Liver (tissue), 9 donors: Measurements from ENCODE around the gene POU2AF3. TPM values are rescaled to one million over a fixed set of nuclear protein-coding genes. Genes with fewer than 3 reads are reported as not detected.

Experiments
- DNase-seq: peaks from one replicate; pipeline ENCODE4 v3.0.0-alpha.2; 2017; ENCODE audit warnings: low spot score
- H3K27ac ChIP-seq, 2 donors: one replicate each; pipeline ENCODE4 v1.7.0; 2013; ENCODE audit warnings: inconsistent platforms in 2 of 2, low read length in 2 of 2, control low read depth in 1 of 2, low read depth in 1 of 2, mild to moderate bottlenecking in 1 of 2
- H3K27me3 ChIP-seq, 4 donors: one replicate each; pipeline versions ENCODE4 v1.6.1 to v1.7.0; 2013; ENCODE audit warnings: low read length in 3 of 4, inconsistent platforms in 1 of 4, mild to moderate bottlenecking in 1 of 4, moderate library complexity in 1 of 4; ENCODE audit not compliant: control insufficient read depth in 4 of 4, insufficient read depth in 4 of 4
- H3K36me3 ChIP-seq, 4 donors: one replicate each; pipeline versions ENCODE4 v1.6.1 to v1.7.0; 2013; ENCODE audit warnings: low read length in 3 of 4, mild to moderate bottlenecking in 3 of 4, low read depth in 1 of 4, moderate library complexity in 1 of 4; ENCODE audit not compliant: control insufficient read depth in 4 of 4, insufficient read depth in 3 of 4
- H3K4me1 ChIP-seq, 4 donors: one replicate each; pipeline versions ENCODE4 v1.6.1 to v1.7.0; 2013; ENCODE audit warnings: low read length in 3 of 4, mild to moderate bottlenecking in 3 of 4, moderate library complexity in 1 of 4; ENCODE audit not compliant: control insufficient read depth in 4 of 4, insufficient read depth in 4 of 4
- H3K4me3 ChIP-seq, 3 donors: one replicate each; pipeline versions ENCODE4 v1.6.1 to v1.7.0; 2013; ENCODE audit warnings: low read length in 3 of 3, control low read depth in 1 of 3, low read depth in 1 of 3, mild to moderate bottlenecking in 1 of 3
- H3K9ac ChIP-seq, 2 donors: one replicate each; pipeline ENCODE4 v1.7.0; 2013; ENCODE audit warnings: low read length in 2 of 2, mild to moderate bottlenecking in 2 of 2, moderate library complexity in 2 of 2, control low read depth in 1 of 2, low read depth in 1 of 2
- H3K9me3 ChIP-seq, 4 donors: one replicate each; pipeline versions ENCODE4 v1.6.1 to v1.7.0; 2013; ENCODE audit warnings: low read length in 3 of 4; ENCODE audit not compliant: control insufficient read depth in 4 of 4
- ATF3 ChIP-seq: IDR thresholded peaks from 2 replicates; pipeline ENCODE4 v1.6.1; 2016; ENCODE audit warnings: antibody characterized with exemption
- EGR1 ChIP-seq, 2 donors: IDR thresholded peaks; 2 replicates each; pipeline ENCODE4 v1.6.1; 2016 to 2018; ENCODE audit warnings: antibody characterized with exemption in 2 of 2, low read depth in 2 of 2
- FOXA1 ChIP-seq: IDR thresholded peaks from 2 replicates; pipeline ENCODE4 v1.6.1; 2016; ENCODE audit warnings: antibody characterized with exemption
- FOXA2 ChIP-seq: IDR thresholded peaks from 2 replicates; pipeline ENCODE4 v1.6.1; 2016; ENCODE audit warnings: antibody characterized with exemption
- HNF4A ChIP-seq, 2 donors: conservative IDR thresholded peaks; 2 replicates each; pipeline ENCODE4 v1.6.1; 2016; ENCODE audit warnings: antibody characterized with exemption in 2 of 2, mild to moderate bottlenecking in 2 of 2
- HNF4G ChIP-seq: IDR thresholded peaks from 2 replicates; pipeline ENCODE4 v1.6.1; 2016; ENCODE audit warnings: antibody characterized with exemption
- JUND ChIP-seq, 2 donors: IDR thresholded peaks; 2 replicates each; pipeline ENCODE4 v1.6.1; 2016; ENCODE audit warnings: antibody characterized with exemption in 2 of 2
- MAX ChIP-seq: IDR thresholded peaks from 2 replicates; pipeline ENCODE4 v1.6.1; 2016; ENCODE audit warnings: antibody characterized with exemption
- RAD21 ChIP-seq, 2 donors: IDR thresholded peaks; 2 replicates each; pipeline ENCODE4 v1.6.1; 2016; ENCODE audit warnings: antibody characterized with exemption in 2 of 2, mild to moderate bottlenecking in 2 of 2
- RXRA ChIP-seq, 2 donors: IDR thresholded peaks; 2 replicates each; pipeline ENCODE4 v1.6.1; 2017 to 2018; ENCODE audit warnings: antibody characterized with exemption in 2 of 2, mild to moderate bottlenecking in 1 of 2
- SP1 ChIP-seq: IDR thresholded peaks from 2 replicates; pipeline ENCODE4 v1.6.1; 2018; ENCODE audit warnings: antibody characterized with exemption, mild to moderate bottlenecking
- TAF1 ChIP-seq: conservative IDR thresholded peaks from 2 replicates; pipeline ENCODE4 v1.6.1; 2016; ENCODE audit warnings: antibody characterized with exemption, mild to moderate bottlenecking
- YY1 ChIP-seq: IDR thresholded peaks from 2 replicates; pipeline ENCODE4 v1.6.1; 2016; ENCODE audit warnings: antibody characterized with exemption, mild to moderate bottlenecking
- ZBTB33 ChIP-seq: IDR thresholded peaks from 2 replicates; pipeline ENCODE4 v1.6.1; 2016; ENCODE audit warnings: antibody characterized with exemption
- WGBS: extraction: QIAGEN DNeasy Blood & Tissue Kit; methylation state at CpG from one replicate; pipeline ENCODE4 v1.1.7; 2013; 5-methylcytosine and 5-hydroxymethylcytosine counted together
- polyA plus RNA-seq, 2 donors: library from polyadenylated mRNA; stranded (reverse) in 1 of 2; unstranded in 1 of 2; fragments of 200-250 nt in 1 of 2; fragments of >200 nt in 1 of 2; fragmentation: Nextera tagmentation in 1 of 2; extraction: Ambion mirVana in 1 of 2; gene quantifications; one replicate each; pipeline versions ENCODE4 v1.2.1 to v1.2.3, GENCODE V29; 2013 to 2015
- total RNA-seq, 2 donors: library from RNA; depleted of rRNA; stranded (reverse); fragments of >200 nt; gene quantifications; one replicate each; pipeline ENCODE4 v1.2.3, GENCODE V29; 2014
- TF ChIP-seq, protein P1 (sequence below): fragments of 150-350 bp; IDR thresholded peaks from 2 replicates; pipeline ENCODE4 v1.5.1; 2017; ENCODE audit warnings: improper control_type of control experiment, low read depth, low read length; ENCODE audit not compliant: missing input control
- TF ChIP-seq, protein P2 (sequence below): IDR thresholded peaks from 2 replicates; pipeline ENCODE4 v1.6.1; 2016; ENCODE audit warnings: antibody characterized with exemption, mild to moderate bottlenecking
- donor health status: healthy.
- donor health status: healthy.
- donor health status: healthy.
- donor health status: healthy.
- donor health status: healthy.

Gene POU2AF3
- total and polyA plus RNA-seq, 4 donors, result 0.17 to 0.68 (median 0.49) TPM

GRCh38 chr11:111352935-111353710, 54.8 kb downstream of the POU2AF3 start:
- TF ChIP-seq RXRA (IDR thresholded peaks at IDR 0.05), result no peak
- TF ChIP-seq SP1, result no peak
- no peak for TF ChIP-seq JUND (IDR thresholded peaks at IDR 0.05)
- TF ChIP-seq, protein P1, sequence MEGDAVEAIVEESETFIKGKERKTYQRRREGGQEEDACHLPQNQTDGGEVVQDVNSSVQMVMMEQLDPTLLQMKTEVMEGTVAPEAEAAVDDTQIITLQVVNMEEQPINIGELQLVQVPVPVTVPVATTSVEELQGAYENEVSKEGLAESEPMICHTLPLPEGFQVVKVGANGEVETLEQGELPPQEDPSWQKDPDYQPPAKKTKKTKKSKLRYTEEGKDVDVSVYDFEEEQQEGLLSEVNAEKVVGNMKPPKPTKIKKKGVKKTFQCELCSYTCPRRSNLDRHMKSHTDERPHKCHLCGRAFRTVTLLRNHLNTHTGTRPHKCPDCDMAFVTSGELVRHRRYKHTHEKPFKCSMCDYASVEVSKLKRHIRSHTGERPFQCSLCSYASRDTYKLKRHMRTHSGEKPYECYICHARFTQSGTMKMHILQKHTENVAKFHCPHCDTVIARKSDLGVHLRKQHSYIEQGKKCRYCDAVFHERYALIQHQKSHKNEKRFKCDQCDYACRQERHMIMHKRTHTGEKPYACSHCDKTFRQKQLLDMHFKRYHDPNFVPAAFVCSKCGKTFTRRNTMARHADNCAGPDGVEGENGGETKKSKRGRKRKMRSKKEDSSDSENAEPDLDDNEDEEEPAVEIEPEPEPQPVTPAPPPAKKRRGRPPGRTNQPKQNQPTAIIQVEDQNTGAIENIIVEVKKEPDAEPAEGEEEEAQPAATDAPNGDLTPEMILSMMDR, result no peak
- no peak for TF ChIP-seq YY1
- TF ChIP-seq HNF4A (conservative IDR thresholded peaks at IDR 0.05), result no peak
- no peak for TF ChIP-seq TAF1
- TF ChIP-seq MAX, result no peak
- no peak for TF ChIP-seq ATF3
- TF ChIP-seq FOXA1, result no peak
- TF ChIP-seq HNF4G, result no peak
- TF ChIP-seq, protein P2, sequence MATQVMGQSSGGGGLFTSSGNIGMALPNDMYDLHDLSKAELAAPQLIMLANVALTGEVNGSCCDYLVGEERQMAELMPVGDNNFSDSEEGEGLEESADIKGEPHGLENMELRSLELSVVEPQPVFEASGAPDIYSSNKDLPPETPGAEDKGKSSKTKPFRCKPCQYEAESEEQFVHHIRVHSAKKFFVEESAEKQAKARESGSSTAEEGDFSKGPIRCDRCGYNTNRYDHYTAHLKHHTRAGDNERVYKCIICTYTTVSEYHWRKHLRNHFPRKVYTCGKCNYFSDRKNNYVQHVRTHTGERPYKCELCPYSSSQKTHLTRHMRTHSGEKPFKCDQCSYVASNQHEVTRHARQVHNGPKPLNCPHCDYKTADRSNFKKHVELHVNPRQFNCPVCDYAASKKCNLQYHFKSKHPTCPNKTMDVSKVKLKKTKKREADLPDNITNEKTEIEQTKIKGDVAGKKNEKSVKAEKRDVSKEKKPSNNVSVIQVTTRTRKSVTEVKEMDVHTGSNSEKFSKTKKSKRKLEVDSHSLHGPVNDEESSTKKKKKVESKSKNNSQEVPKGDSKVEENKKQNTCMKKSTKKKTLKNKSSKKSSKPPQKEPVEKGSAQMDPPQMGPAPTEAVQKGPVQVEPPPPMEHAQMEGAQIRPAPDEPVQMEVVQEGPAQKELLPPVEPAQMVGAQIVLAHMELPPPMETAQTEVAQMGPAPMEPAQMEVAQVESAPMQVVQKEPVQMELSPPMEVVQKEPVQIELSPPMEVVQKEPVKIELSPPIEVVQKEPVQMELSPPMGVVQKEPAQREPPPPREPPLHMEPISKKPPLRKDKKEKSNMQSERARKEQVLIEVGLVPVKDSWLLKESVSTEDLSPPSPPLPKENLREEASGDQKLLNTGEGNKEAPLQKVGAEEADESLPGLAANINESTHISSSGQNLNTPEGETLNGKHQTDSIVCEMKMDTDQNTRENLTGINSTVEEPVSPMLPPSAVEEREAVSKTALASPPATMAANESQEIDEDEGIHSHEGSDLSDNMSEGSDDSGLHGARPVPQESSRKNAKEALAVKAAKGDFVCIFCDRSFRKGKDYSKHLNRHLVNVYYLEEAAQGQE, result no peak
- no peak for TF ChIP-seq FOXA2
- H3K4me1 ChIP-seq, result peaks cover 0 to 6% (median 1%) of the 10 kb centered on the region in 4 donors
- no peak overlapping the region for H3K27ac ChIP-seq

DNA sequence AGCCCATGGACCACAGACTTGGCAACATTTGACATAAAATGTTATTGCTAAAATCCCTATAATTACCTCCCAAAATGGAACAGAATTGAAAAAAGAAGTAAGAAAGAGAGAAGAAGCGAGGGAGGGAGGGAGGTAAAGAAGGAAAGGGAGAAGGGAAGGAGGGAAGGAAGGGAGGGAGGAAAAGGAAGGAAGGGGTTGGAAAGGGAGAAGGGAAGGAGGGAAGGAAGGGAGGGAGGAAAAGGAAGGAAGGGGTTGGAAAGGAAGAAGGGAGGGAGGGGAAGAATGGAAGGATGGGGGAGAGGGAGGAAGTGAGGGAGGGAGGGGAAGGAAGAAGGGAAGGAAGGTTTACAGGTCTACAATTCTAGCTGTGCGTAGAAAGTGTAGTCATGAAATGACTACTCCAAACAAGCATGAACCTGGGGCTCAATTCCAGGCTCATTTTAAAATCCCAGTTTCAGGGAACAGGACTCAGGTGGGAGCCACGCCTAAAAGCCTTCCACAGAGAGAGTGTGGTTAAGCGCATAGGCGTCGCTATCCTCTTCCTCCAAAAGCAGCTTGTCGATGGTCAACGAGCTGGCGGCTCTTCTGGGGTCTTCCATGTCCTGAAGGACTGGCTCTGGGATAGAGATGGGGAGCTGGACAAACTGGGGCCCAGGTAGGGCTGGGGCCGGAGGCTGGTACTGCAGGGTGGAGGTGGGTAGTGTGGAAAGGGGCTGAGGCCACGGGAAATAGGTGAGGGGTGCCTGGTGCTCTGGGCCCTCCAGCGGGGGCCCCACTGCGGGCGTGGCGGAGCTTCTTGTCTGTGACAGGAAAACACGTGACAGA, 55.6 kb downstream of the POU2AF3 start:
- H3K4me3 ChIP-seq, result no peak overlapping the region
- 96% methylated on average over 16 of the region's 16 CpGs for WGBS
- no peaks in the 10 kb centered on the region for H3K9me3 ChIP-seq
- H3K4me1 ChIP-seq, result peaks cover 0 to 7% (median 1%) of the 10 kb centered on the region in 4 donors
- H3K9ac ChIP-seq, result no peak overlapping the region
- DNase-seq, result no peak
- no peaks in the 10 kb centered on the region for H3K36me3 ChIP-seq
- no peak overlapping the region for H3K27ac ChIP-seq
- H3K27me3 ChIP-seq, result no peaks in the 10 kb centered on the region
- no peak for TF ChIP-seq SP1
- no peak for TF ChIP-seq ATF3
- TF ChIP-seq FOXA2, result no peak
- no peak for TF ChIP-seq MAX
- TF ChIP-seq, protein P1, result no peak
- no peak for TF ChIP-seq RXRA (IDR thresholded peaks at IDR 0.05)
- no peak for TF ChIP-seq TAF1
- TF ChIP-seq RAD21 (IDR thresholded peaks at IDR 0.05), result no peak
- no peak for TF ChIP-seq FOXA1
- no peak for TF ChIP-seq EGR1 (IDR thresholded peaks at IDR 0.05; ENCODE audit: low read depth in 2 of 2)
- no peak for TF ChIP-seq ZBTB33

More at GRCh38 chr11:111352935-111353710, 54.8 kb downstream of the POU2AF3 start:
- Histone ChIP-seq H3K36me3 (no peaks in the 10 kb centered on the region), H3K9me3 (no peaks in the 10 kb centered on the region), H3K9ac (no peak overlapping the region), H3K27me3 (no peaks in the 10 kb centered on the region), H3K4me3 (no peak overlapping the region)
- 76% methylated on average over 8 of the region's 8 CpGs for WGBS
- DNase-seq, result no peak
